Measurements from ENCODE around the gene SUPT3H.
"Not testable (repeated sequence)": the region's sequence is repeated elsewhere in the genome, so short reads cannot be mapped to it uniquely, and the experiment has no call there.

SUPT3H gene

GRCh38 chr6:45299096-45299581 is 78.6 kb downstream of the SUPT3H start:
- H2AK5ac ChIP-seq (ENCODE audit: low read length), result no peak overlapping the region
- H3K36me3 ChIP-seq (ENCODE audit: control insufficient read depth in 1 of 2, insufficient read depth in 2 of 2, low read length in 2 of 2), result no peaks in the 10 kb centered on the region
- H3K27me3 ChIP-seq (ENCODE audit: insufficient read depth, low read length), result no peaks in the 10 kb centered on the region
- H3K4me1 ChIP-seq (ENCODE audit: control insufficient read depth in 1 of 2, insufficient read depth in 2 of 2, low read length in 2 of 2), result no peaks in the 10 kb centered on the region
- no peak overlapping the region for H4K12ac ChIP-seq (ENCODE audit: low read depth, low read length)
- no peak overlapping the region for H2BK12ac ChIP-seq (ENCODE audit: low read length)
- no peak overlapping the region for H2BK5ac ChIP-seq (ENCODE audit: low read depth, low read length, poor library complexity)
- H4K8ac ChIP-seq (ENCODE audit: low read depth, low read length), result no peak overlapping the region
- H3K9ac ChIP-seq (ENCODE audit: low read length), result no peak overlapping the region
- DNase-seq, result no peak
- H3K23ac ChIP-seq (ENCODE audit: low read length), result no peak overlapping the region
- WGBS (ENCODE audit: extremely low coverage, insufficient coverage, insufficient read length), result no CpG with 5 or more reads among the region's 3 CpGs
- H2BK120ac ChIP-seq (ENCODE audit: insufficient read depth, low read length, poor library complexity), result no peak overlapping the region
- H2AFZ ChIP-seq (ENCODE audit: insufficient read depth, low read length, poor library complexity), result no peak overlapping the region
- no peak overlapping the region for H3K14ac ChIP-seq (ENCODE audit: low read length)
- H3K79me1 ChIP-seq (ENCODE audit: low read length), result no peaks in the 10 kb centered on the region
- H3K79me2 ChIP-seq (ENCODE audit: control insufficient read depth, insufficient read depth, low read length, poor library complexity), result no peaks in the 10 kb centered on the region
- H3K9me3 ChIP-seq (ENCODE audit: insufficient read depth, low read depth, low read length), result no peaks in the 10 kb centered on the region
- H3K18ac ChIP-seq (ENCODE audit: low read length), result no peak overlapping the region
- no peak overlapping the region for H3K4me2 ChIP-seq (ENCODE audit: low read length)
- no peak overlapping the region for H3K4ac ChIP-seq (ENCODE audit: low read depth, low read length)
- no peak overlapping the region for H4K91ac ChIP-seq (ENCODE audit: low read depth, low read length)
- no peak overlapping the region for H3K4me3 ChIP-seq (ENCODE audit: low read depth, low read length)
- H3K27ac ChIP-seq (ENCODE audit: low read depth, low read length), result no peak overlapping the region

GRCh38 chr6:45297320-45297719 is 80.4 kb downstream of the SUPT3H start:
- no peaks in the 10 kb centered on the region for H3K9me3 ChIP-seq (ENCODE audit: insufficient read depth, low read depth, low read length)
- H3K23ac ChIP-seq (ENCODE audit: low read length), result no peak overlapping the region
- H3K4me2 ChIP-seq (ENCODE audit: low read length), result no peak overlapping the region
- H2BK12ac ChIP-seq (ENCODE audit: low read length), result no peak overlapping the region
- H3K27ac ChIP-seq (ENCODE audit: low read depth, low read length), result no peak overlapping the region
- no peak overlapping the region for H3K18ac ChIP-seq (ENCODE audit: low read length)
- H3K14ac ChIP-seq (ENCODE audit: low read length), result no peak overlapping the region
- no peaks in the 10 kb centered on the region for H3K36me3 ChIP-seq (ENCODE audit: control insufficient read depth in 1 of 2, insufficient read depth in 2 of 2, low read length in 2 of 2)
- no peak overlapping the region for H3K4ac ChIP-seq (ENCODE audit: low read depth, low read length)
- no peak for DNase-seq
- no peak overlapping the region for H3K9ac ChIP-seq (ENCODE audit: low read length)
- no peak overlapping the region for H4K91ac ChIP-seq (ENCODE audit: low read depth, low read length)
- no peak overlapping the region for H2AFZ ChIP-seq (ENCODE audit: insufficient read depth, low read length, poor library complexity)
- no peaks in the 10 kb centered on the region for H3K79me2 ChIP-seq (ENCODE audit: control insufficient read depth, insufficient read depth, low read length, poor library complexity)
- no peaks in the 10 kb centered on the region for H3K79me1 ChIP-seq (ENCODE audit: low read length)
- H4K8ac ChIP-seq (ENCODE audit: low read depth, low read length), result no peak overlapping the region
- no peaks in the 10 kb centered on the region for H3K27me3 ChIP-seq (ENCODE audit: insufficient read depth, low read length)
- H3K4me3 ChIP-seq (ENCODE audit: low read depth, low read length), result no peak overlapping the region
- H3K4me1 ChIP-seq (ENCODE audit: control insufficient read depth in 1 of 2, insufficient read depth in 2 of 2, low read length in 2 of 2), result no peaks in the 10 kb centered on the region
- H2BK120ac ChIP-seq (ENCODE audit: insufficient read depth, low read length, poor library complexity), result no peak overlapping the region
- no peak overlapping the region for H2BK5ac ChIP-seq (ENCODE audit: low read depth, low read length, poor library complexity)
- no peak overlapping the region for H4K12ac ChIP-seq (ENCODE audit: low read depth, low read length)
- no peak overlapping the region for H2AK5ac ChIP-seq (ENCODE audit: low read length)

GRCh38 chr6:45294065-45294701 is 83.6 kb downstream of the SUPT3H start:
- WGBS (ENCODE audit: extremely low coverage, insufficient coverage, insufficient read length), result no CpG with 5 or more reads among the region's 1 CpG
- not testable (repeated sequence) for H3K9ac ChIP-seq (ENCODE audit: low read length); H3K18ac ChIP-seq (ENCODE audit: low read length); H3K4me1 ChIP-seq (ENCODE audit: control insufficient read depth in 1 of 2, insufficient read depth in 2 of 2, low read length in 2 of 2); DNase-seq; H3K27me3 ChIP-seq (ENCODE audit: insufficient read depth, low read length); H4K8ac ChIP-seq (ENCODE audit: low read depth, low read length); H3K23ac ChIP-seq (ENCODE audit: low read length); H2AFZ ChIP-seq (ENCODE audit: insufficient read depth, low read length, poor library complexity); H2AK5ac ChIP-seq (ENCODE audit: low read length); H3K4me2 ChIP-seq (ENCODE audit: low read length); H2BK5ac ChIP-seq (ENCODE audit: low read depth, low read length, poor library complexity); H3K79me1 ChIP-seq (ENCODE audit: low read length); H3K4me3 ChIP-seq (ENCODE audit: low read depth, low read length); H2BK120ac ChIP-seq (ENCODE audit: insufficient read depth, low read length, poor library complexity); H3K9me3 ChIP-seq (ENCODE audit: insufficient read depth, low read depth, low read length); H3K36me3 ChIP-seq (ENCODE audit: control insufficient read depth in 1 of 2, insufficient read depth in 2 of 2, low read length in 2 of 2); H3K27ac ChIP-seq (ENCODE audit: low read depth, low read length); H3K14ac ChIP-seq (ENCODE audit: low read length); H4K91ac ChIP-seq (ENCODE audit: low read depth, low read length); H3K79me2 ChIP-seq (ENCODE audit: control insufficient read depth, insufficient read depth, low read length, poor library complexity); H3K4ac ChIP-seq (ENCODE audit: low read depth, low read length); H4K12ac ChIP-seq (ENCODE audit: low read depth, low read length); H2BK12ac ChIP-seq (ENCODE audit: low read length)

- no peaks in the 10 kb centered on the region for H3K36me3 ChIP-seq (ENCODE audit: control insufficient read depth in 1 of 2, insufficient read depth in 2 of 2, low read length in 2 of 2)
- no peak overlapping the region for H4K8ac ChIP-seq (ENCODE audit: low read depth, low read length)
- no peak overlapping the region for H4K12ac ChIP-seq (ENCODE audit: low read depth, low read length)
- no peak overlapping the region for H2AFZ ChIP-seq (ENCODE audit: insufficient read depth, low read length, poor library complexity)
- H3K79me2 ChIP-seq (ENCODE audit: control insufficient read depth, insufficient read depth, low read length, poor library complexity), result no peaks in the 10 kb centered on the region
- no peak overlapping the region for H3K14ac ChIP-seq (ENCODE audit: low read length)
- H3K27ac ChIP-seq (ENCODE audit: low read depth, low read length), result no peak overlapping the region
- H3K79me1 ChIP-seq (ENCODE audit: low read length), result no peaks in the 10 kb centered on the region
- H3K27me3 ChIP-seq (ENCODE audit: insufficient read depth, low read length), result no peaks in the 10 kb centered on the region
- H3K4ac ChIP-seq (ENCODE audit: low read depth, low read length), result no peak overlapping the region
- H3K9ac ChIP-seq (ENCODE audit: low read length), result no peak overlapping the region
- no peak overlapping the region for H2BK5ac ChIP-seq (ENCODE audit: low read depth, low read length, poor library complexity)
- no peak for DNase-seq
- H3K18ac ChIP-seq (ENCODE audit: low read length), result no peak overlapping the region
- no peak overlapping the region for H3K4me3 ChIP-seq (ENCODE audit: low read depth, low read length)
- H3K23ac ChIP-seq (ENCODE audit: low read length), result no peak overlapping the region
- H4K91ac ChIP-seq (ENCODE audit: low read depth, low read length), result no peak overlapping the region
- H2BK12ac ChIP-seq (ENCODE audit: low read length), result no peak overlapping the region
- H3K9me3 ChIP-seq (ENCODE audit: insufficient read depth, low read depth, low read length), result no peaks in the 10 kb centered on the region
- no peaks in the 10 kb centered on the region for H3K4me1 ChIP-seq (ENCODE audit: control insufficient read depth in 1 of 2, insufficient read depth in 2 of 2, low read length in 2 of 2)
- H3K4me2 ChIP-seq (ENCODE audit: low read length), result no peak overlapping the region
- no CpG with 5 or more reads among the region's 3 CpGs for WGBS (ENCODE audit: extremely low coverage, insufficient coverage, insufficient read length)
- H2AK5ac ChIP-seq (ENCODE audit: low read length), result no peak overlapping the region
- no peak overlapping the region for H2BK120ac ChIP-seq (ENCODE audit: insufficient read depth, low read length, poor library complexity)
Observed at GRCh38 chr6:45293306-45293705, 84.4 kb downstream of the SUPT3H start.

All from trophoblast cell (in vitro differentiated cells and primary cell).